VCaP (cell line): Measurements from ENCODE around the gene ALPP.
"Not testable (repeated sequence)": the region's sequence is repeated elsewhere in the genome, so short reads cannot be mapped to it uniquely, and the experiment has no call there.

Source experiments
- H3K27ac ChIP-seq: fragments of 450-650 bp; 2 replicates; pipeline ENCODE4 v1.5.1; 2017
- TF ChIP-seq, protein P1 (sequence below): fragments of 450-650 bp; conservative IDR thresholded peaks from 2 replicates; pipeline ENCODE4 v1.5.1; 2017; ENCODE audit warnings: mild to moderate bottlenecking, moderate library complexity

ALPP gene

GRCh38 chr2:232353660-232354059, 24.9 kb upstream of the ALPP start:
- TF ChIP-seq, protein P1, sequence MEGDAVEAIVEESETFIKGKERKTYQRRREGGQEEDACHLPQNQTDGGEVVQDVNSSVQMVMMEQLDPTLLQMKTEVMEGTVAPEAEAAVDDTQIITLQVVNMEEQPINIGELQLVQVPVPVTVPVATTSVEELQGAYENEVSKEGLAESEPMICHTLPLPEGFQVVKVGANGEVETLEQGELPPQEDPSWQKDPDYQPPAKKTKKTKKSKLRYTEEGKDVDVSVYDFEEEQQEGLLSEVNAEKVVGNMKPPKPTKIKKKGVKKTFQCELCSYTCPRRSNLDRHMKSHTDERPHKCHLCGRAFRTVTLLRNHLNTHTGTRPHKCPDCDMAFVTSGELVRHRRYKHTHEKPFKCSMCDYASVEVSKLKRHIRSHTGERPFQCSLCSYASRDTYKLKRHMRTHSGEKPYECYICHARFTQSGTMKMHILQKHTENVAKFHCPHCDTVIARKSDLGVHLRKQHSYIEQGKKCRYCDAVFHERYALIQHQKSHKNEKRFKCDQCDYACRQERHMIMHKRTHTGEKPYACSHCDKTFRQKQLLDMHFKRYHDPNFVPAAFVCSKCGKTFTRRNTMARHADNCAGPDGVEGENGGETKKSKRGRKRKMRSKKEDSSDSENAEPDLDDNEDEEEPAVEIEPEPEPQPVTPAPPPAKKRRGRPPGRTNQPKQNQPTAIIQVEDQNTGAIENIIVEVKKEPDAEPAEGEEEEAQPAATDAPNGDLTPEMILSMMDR, result no peak
- H3K27ac ChIP-seq, result no peak overlapping the region

DNA sequence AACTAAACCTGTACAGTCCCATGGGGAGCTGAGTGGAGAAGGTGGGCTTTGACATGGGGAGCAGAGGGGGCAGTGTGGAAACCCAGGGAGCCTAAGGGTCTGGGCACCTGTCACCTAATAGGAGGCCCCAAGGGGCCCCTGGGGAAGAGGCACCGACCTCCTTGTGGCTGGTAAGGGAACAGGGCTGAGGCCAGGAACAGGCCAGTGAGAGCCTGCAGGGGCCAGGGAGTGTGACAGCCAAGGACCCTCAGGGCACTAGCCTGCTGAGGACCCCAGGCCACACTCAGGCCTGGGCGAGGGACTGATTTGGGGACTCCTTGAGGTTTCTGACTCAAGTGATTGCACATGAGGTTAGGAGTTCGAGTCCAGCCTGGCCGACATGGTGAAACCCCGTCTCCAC, 24.5 kb upstream of the ALPP start:
- H3K27ac ChIP-seq, result no peak overlapping the region
- TF ChIP-seq, protein P1, result no peak

DNA sequence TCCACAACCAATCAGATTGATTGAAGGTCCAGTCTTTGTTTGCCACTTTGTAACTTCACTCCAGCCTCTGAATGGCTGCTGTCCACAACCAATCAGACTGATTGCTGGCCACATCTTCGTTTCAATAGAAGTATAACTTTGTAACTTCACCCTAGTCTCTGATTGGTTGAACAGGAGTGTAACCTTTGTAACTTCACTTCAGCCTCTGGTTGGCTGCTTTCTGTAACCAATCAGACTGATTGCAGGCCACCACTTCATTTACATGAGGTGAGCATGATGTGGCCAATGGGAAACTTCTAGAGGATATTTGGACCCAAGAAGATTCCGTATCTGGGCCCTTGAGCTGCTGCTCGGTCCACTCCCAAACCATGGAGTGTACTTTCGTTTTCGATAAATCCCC, 16.9 kb upstream of the ALPP start:
- TF ChIP-seq, protein P1, result no peak
- no peak overlapping the region for H3K27ac ChIP-seq

- TF ChIP-seq, protein P1, result no peak
Measured at GRCh38 chr2:232362174-232362900, 16.2 kb upstream of the ALPP start.

DNA sequence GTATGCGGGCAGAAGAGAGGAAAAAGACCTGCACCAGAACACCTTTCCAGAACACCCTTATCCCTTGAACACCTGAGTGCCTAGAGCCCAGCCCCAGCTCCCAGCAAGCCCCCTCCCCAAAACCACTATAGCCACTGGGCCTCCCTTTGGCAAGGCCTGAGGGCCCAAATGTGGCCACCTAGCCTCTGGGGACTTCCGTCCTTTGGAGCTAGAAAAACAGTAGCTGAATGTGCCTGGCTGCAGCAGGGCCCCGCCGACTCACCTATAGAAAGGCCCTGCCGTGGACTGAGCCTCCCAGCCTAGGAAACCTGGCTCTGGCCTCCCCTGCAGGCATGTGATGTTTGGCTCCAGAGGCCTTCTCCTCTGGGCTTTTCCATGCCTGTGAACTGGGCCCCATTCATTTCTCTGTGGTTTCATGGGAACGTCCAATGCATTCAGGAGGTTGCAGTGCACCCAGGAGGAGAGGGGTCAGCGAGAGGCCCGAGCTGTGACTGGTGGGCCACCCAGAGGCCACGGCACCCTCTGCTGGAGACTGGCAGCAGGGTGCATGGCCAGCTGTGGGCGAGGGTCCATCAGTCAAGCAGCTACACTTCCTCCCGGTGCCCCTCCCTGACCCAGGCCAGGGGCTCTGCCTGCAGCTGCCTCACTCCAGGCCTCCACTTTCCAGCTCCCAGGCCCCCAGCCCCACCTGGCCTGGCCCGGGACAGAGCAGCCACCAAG, 15.3 kb upstream of the ALPP start:
- not testable (repeated sequence) for H3K27ac ChIP-seq

More at GRCh38 chr2:232362174-232362900, 16.2 kb upstream of the ALPP start:
- no peak overlapping the region for H3K27ac ChIP-seq

- no peak overlapping the region for H3K27ac ChIP-seq
- TF ChIP-seq, protein P1, result no peak
Measured at GRCh38 chr2:232363784-232364615, 14.6 kb upstream of the ALPP start.

GRCh38 chr2:232364806-232365594, 13.6 kb upstream of the ALPP start:
- H3K27ac ChIP-seq, result not testable (repeated sequence)
